GM18517 (cell line): Measurements from ENCODE around the gene RHOA.
"Not testable (repeated sequence)": the region's sequence is repeated elsewhere in the genome, so short reads cannot be mapped to it uniquely, and the experiment has no call there.

Experiments
- ATAC-seq: cut with Tn5 transposase; IDR thresholded peaks from one replicate; pipeline ENCODE4 v1.9.1; 2021; ENCODE audit warnings: mild to moderate bottlenecking, moderate library complexity; ENCODE audit not compliant: unreplicated experiment

RHOA gene

DNA sequence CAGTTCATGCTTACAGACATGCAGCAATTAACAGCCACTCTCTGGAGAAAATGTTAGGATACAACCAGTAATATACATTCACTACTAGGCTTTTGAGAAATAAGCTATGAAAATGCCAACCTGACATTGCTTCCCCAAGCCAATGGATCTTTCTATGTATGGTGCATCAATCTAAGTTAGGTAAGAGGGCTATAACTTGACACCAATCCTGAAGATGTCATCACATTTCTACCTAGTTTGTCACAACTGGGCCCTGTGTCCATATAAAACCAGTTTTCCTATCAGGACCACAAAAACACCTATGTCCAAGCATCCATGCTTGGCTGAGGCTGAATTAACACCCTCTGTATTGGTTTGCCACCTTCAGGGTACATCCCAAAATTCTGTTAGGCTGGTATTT, 39.8 kb downstream of the RHOA start:
- ATAC-seq, result no peak

DNA sequence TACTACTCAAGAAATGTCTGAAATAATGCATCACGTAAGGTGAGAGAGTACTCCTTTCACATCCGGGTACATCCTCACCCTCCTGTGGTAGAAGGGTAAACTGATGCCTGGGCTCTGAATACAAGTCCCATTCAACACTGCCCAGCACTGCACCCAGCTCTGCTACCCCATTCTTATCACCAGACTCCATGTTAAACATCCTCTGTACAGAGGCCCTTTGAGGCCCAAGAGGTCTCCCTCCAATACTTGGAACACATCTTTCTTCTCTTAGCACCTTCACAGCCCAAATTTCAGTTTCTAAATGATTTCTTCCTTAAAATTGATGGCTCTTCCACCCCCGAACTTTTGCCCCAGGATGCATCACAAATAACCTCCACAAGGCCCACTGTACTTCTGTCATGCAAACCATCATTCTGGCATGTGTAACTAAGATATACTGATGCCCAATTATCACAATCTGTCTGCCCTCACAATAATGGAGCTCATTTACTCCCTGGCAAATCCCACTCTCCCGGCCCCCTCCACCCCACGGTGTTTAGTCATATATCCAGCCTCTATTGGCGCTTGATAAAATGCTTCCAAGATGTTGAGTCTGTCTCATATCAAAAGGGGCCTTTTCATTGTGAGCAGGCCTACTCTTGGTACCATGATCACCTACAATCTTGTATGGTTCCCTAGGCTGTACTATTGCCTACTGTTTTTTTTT, 41.0 kb downstream of the RHOA start:
- ATAC-seq, result no peak

DNA sequence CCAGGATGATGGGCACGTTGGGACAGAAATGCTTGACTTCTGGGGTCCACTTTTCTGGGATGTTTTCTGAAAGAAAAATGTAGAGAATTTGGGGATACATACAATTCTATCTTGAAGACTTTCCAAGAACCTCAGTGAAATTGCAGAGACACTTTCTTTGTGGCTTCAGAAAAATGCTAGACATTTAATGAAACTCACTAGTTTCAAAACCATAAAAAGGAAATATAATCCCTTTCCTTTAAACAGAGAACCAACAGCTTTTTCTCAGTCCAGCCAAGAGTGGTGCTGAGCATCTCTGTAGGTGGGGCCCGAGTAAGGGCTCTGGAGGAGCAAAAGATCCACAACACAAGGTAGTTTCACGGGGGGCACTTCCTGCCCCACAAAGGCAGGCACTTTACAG, 49.2 kb downstream of the RHOA start:
- ATAC-seq, result no peak

DNA sequence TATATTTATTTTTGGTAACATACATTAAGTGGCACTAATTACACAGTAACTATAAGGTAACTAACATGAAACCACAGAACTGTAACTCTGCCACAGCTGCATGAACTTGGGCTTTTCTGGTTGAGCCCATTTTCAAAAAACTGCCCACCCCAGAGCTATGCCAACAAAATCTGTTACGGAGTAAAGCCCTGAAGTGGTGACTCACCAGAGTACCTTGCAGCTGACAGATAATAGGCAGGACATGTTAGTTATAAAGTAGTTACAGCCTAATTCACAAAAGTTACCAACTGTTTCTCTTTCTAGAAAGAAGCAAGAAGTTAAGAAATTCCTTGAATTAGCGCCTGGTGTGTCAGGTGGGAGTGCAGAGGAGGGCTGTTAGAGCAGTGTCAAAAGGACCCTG, 52.2 kb downstream of the RHOA start:
- no peak for ATAC-seq

DNA sequence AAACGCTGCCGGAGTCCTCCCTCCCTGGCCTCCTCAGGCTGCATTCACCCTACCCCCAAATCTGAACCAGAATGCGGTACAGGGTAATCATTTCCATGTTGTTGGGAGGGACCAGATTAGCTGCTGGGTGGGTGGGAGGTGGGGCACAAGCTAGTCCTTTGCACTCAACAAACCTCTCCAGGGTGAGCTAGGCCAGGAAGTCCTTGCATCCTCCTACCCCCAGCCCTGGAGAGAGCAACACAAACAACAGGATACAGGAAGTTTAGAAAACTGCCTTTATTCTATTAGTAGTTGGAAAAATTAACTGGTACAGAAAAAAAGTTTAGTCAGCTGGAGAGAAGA, 52.9 kb downstream of the RHOA start:
- ATAC-seq, result no peak

DNA sequence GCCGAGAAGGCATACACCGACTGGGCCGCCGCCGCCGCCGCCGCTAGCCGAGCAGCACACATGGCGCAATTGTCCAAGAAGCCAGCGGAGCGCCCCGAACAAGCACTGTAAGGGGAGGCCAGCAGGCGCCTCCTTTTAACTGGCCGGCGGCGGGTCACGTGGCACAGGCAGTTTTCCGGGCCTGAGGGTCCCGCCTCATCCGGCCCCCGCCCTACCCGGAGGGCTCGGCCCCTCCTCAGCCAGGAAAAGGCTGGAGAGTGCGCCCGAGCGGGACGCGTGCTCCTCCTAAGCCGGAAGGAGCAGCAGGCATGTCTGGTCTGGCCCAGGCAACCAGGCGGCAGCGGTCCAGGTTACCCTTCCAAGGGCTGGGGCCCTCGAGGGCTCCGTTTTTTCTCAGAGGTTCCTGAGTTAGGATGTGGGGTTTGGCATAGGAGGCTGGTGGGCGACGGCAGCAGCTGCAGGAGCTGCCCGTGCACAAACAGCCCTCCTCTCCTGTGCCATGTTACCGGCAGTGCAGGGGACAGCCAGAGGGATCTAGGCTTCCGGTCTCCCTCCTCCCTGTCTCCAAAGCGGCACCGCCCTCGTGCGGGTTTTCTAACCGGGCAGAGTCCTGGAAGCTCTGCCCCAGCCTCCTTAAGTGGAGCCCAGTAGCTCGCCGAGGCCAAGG, 53.4 kb downstream of the RHOA start, which contains the start of gene GPX1:
GPX1 (minus strand) TSS at position 137 of the 667 bp plus-strand sequence; CDS start at position 62, 75 bp downstream.
- peak; percentile 81 for ATAC-seq

DNA sequence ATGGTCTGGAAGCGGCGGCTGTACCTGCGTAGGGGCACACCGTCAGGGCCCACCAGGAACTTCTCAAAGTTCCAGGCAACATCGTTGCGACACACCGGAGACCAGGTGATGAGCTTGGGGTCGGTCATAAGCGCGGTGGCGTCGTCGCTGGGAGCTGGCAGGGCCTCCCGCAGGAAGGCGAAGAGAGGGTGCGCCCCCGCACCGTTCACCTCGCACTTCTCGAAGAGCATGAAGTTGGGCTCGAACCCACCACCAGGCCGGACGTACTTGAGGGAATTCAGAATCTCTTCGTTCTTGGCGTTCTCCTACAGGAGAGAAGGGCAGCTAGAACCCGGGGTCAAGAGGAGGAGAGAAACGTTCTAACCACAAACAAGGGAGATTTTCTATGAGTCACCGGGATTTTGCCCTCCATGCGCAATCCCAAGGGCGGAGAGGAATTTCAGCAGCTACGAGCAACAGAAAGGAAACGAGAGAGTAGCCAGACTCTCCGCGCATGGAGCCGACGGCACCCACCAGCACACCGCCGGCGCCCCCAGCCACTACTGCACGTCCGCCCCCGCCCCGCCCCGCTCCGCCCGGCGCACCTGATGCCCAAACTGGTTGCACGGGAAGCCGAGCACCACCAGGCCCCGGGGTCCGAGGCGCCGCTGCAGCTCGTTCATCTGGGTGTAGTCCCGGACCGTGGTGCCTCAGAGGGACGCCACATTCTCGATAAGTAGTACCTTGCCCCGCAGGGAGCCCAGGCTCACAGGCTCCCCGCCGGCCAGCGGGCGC, 54.1 kb downstream of the RHOA start:
- peak; percentile 28 for ATAC-seq

DNA sequence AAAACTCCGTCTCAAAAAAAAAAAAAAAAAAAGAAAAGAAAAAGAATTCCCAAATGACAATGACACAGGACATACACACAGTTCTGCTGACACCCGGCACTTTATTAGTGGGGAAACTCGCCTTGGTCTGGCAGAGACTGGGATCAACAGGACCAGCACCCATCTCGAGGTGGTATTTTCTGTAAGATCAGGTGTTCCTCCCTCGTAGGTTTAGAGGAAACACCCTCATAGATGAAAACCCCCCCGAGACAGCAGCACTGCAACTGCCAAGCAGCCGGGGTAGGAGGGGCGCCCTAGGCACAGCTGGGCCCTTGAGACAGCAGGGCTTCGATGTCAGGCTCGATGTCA, 54.7 kb downstream of the RHOA start:
- ATAC-seq, result not testable (repeated sequence)

DNA sequence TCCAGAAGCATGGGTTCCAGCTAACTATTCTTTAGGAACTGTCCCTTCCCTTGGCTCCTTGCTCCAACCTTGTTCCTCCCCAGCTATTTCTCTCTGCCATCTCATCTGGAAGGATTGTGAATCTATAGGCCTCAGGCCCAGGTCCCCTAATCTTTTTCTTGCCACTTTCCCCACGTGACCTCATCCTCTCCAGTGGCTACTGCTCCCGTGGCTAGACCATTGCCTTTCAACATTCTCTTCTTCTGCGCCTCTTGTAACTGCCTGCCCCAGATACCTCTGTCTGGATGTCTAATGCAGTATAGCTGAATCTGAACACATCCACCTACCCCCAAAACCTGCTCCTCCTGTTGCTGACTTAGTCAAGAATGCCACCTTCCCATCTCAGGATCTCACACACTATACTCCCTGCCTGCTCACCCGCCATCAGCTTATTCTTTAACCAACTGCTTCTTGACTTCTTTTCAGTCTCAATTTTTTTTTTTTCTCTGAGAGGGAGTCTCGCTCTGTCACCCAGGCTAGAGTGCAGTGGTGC, 58.8 kb downstream of the RHOA start:
- no peak for ATAC-seq

DNA sequence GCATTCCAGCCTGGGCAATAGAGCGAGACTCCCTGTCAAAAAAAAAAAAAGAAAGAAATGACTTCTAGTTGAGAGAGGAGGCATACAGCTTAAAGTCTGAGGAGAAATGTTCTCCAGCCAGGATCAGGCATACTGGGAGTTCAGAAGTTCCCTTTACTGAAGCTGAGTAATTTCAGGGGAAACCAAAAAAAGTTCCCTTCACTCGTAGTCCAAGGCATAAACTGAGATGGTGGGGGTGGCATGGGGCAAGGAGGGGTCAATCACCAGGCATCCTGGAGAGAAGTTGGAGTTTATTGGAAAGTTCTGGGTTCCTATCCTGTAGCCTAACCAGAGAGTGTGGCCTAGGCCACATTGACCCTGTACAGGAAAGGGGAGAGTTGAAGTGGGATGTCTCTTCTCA, 59.5 kb downstream of the RHOA start:
- no peak for ATAC-seq

DNA sequence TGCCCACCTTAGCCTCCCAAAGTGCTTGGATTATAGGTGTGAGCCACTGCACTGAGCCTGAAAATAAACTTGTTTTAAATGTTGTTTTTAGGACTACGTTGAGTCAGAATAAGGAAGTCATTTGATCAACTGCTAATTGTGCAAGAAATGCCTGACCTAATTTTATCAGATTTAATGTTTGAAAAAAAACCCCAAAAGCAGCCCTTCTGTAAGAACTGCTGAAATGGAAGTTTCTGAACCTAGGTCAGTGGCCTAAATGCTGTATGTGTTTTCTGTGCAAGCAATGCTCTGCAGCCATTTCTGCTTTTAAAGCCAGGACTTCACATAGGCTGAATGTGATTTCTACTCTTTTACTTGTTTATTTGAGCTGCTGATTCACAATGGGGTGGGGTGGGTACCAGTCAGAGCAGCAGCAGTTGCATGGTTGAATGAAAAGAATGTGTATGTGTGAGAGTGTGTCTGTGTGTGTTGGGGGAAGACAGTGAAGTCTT, 60.2 kb downstream of the RHOA start:
- no peak for ATAC-seq

DNA sequence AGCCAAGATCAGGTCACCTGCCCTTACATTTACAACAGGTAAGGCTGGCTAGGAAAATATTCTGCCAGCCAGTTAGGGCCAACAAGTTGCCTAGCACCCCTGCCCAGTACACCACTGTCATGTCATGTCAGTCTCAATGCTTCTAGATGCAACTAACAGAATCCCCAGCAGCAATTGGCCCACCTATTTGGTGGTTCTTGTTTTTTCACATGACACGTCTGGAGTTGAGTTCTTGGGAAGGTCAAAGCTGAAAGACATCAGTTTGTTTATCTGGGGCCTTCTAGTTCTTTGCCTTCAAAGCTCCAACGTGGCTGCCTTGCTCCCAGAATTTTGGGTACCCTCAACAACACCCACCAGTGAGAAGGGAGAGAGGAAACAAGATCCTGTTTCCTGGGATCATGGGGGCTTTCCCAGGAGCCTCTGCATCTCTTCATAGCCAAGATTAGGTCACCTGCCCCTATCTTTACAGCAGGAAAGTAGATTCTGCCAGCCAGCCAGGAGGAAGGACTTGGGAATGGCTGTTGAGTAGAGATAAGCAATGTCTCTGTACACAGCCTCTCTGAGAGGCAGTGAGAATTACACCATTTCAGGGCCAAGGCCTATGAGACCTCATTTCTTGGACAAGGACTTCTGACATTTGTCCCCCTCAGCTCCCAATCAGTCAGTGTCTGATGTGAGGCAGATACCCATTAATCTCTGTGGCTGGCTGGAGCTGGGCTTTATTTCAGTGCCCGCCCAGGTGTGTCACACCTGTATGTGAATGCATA, 62.2 kb downstream of the RHOA start:
- ATAC-seq, result no peak

DNA sequence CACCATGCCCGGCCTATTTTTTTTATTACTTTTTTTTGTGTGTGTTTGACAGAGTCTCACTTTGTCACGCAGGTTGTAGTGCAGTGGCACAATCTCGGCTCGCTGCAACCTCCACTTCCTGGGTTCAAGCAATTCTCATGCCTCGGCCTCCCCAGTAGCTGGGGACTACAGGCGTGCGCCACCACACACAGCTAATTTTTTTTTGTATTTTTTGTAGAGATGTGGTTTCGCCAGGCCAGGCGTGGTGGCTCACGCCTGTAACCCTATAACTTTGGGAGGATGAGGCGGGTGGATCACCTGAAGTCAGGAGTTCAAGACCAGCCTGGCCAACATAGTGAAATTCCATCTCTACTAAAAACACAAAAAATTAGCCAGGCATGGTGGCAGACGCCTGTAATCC, 63.4 kb downstream of the RHOA start:
- ATAC-seq, result not testable (repeated sequence)

DNA sequence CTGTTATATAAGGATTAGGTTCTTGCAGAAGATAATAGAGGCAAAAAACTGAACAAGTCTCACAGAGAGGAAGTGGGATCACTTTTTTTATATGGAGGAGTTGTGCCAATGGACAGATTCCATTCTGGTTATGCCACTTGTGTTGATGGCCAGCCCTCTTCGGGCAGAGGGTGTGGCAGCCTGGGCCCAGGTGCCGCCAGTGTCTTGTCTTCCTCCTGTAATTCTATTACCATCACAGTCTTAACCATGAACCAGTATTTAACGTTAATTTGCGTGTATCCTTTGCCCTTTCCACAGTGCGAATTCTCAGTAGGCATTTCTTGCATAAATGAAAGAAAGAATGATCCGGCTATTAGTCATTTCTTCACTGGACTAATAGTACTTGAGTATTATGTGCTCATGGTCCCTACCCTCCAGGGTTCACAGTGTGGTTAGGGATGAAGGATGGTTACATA, 65.0 kb downstream of the RHOA start:
- ATAC-seq, result no peak

DNA sequence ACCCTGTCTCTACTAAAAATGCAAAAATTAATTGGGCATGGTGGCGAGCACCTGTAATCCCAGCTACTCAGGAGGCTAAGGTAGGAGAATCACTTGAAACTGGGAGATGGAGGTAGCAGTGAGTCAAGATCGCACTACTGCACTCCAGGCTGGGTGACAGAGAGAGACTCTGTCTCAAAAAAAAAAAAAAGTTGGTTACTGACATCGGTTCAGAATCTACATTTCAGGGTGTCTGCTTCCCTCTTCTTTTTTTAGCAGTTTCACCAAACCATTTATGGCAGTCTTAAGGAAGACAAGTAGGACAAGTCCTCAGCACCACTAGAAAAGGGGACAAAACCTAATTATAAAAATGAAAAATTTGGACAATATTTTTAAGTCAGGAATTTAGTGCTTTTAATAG, 68.6 kb downstream of the RHOA start:
- no peak for ATAC-seq

DNA sequence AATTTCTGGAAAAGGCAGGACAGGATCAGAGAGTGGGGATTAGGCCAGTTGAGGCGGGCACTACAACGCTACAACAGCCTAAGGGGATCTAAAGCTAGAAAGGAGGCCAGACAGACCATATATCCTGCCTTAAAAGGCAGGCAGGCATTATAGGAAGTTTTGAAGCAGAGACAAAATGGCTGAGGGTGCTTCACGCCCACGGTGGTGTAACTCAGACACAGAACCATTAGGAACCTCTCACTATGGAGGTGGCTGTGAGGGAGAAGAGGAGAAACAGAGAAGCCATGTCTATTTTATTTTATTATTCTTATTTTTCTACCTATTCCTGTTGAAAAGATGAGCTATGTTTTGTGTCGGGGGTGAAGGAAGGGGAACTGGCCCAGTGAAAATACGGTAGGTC, 69.8 kb downstream of the RHOA start:
- no peak for ATAC-seq

DNA sequence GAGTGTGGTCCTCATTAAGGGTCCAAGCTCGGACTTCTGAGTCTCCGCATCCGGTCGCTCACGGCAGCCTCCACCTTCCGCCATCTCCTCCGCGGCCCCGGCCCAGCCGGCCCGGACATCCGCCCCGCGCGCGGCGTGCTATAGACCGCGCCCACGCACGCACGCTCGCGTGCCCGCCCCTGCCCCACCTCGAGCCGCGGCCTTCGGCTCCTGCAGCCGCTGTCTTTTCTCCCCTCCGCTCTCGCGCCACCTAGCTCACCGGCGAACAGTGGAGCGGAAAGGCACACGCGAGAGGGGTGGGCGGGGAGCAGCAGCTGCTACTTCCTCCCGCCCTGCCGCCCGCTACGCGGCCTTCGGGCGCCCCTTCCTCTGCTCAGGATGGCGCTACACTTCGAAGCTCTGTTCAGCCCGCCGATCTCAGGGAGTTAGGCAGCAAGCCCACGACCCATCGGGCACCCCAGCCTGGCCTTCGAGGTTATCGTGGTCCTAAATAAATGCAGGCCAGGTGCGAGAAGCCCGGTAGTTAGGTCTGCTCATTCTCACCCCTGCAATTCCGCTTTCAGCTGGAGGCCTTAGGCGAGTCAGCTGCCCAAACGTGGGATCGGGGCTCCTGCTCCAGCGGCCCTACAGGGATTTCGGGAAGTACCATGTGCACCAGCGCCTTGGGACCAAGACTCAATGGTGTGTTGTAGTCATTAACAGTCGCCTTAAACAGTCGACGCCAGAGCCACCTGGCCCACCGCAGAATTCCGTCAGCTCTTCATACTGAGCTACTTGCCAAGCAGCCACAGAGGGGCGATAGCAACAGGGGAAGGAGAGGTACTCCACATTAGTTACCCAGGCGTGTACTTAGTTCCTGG, 71.6 kb downstream of the RHOA start, which contains the start of gene USP4:
USP4 (minus strand) TSS at position 113 of the 860 bp plus-strand sequence; CDS start at position 84, 29 bp downstream.
- ATAC-seq, result peak; percentile 72

DNA sequence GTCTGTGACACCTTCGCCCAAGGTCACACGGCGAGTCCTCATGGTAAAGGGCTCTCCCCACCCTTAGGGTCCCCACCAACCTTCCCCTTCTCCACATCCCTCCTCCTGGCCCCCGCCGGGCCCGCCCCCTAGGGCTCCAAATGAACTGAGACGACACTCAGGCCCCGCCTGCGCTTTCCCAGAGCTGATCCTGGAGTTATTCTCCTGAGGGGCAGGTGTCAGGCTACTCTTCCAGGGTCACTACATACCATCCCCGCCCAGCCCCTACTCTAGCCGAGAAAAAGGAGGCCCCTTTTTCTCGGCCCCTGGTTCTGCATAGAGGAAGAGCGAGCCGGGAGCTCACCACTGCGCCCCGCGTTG, 72.2 kb downstream of the RHOA start:
- ATAC-seq, result no peak

DNA sequence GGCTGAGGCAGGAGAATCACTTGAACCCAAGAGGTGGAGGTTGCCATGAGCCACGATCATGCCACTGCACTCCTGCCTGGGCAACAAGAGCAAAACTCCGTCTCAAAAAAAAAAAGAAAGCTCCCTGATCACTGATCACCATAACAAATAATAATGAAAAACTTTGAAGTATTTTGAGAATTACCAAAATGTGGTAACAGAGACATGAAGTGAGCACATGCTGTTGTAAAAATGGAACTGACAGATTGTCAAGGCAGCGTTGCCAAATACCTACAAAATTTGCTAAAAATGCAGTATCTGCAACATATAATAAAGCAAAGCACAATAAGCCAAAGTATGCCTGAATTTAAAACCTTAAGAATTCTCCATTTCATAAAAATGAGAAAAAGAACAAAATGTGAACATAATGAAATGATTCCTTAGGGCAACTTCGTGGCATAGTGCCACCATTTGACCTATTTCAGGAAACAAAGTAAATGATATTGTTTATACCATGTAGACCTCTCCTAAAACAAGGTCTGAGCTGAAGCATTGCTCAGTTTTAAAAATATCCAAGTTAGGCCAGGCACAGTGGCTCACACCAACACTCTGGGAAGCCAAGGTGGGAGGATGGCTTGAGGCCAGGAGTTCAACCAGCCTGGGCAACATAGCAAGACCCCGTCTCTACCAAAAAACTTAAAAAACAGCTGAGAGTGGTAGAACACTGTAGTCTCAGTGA, 77.7 kb downstream of the RHOA start:
- no peak for ATAC-seq
